Panc1 (cell line): Measurements from ENCODE around the gene LATS2. TPM values are rescaled to one million over a fixed set of nuclear protein-coding genes. Genes with fewer than 3 reads are reported as not detected.

Experiments
- ATAC-seq: fragments of 200-7000 bp; cut with Tn5 transposase; 2 replicates; pipeline ENCODE4 v1.9.1; 2020; ENCODE audit warnings: mild to moderate bottlenecking, moderate library complexity
- BruUV-seq: library from RNA; stranded (reverse); fragments of 400-500 nt; replicated peaks from 2 replicates; lab custom pipeline; 2021; lab: Mats Ljungman, UMichigan
- CTCF ChIA-PET: fragments of 300-600 bp; sonication (Branson Sonifier 250); formaldehyde crosslinking; loops from one replicate; lab custom pipeline; 2022; ENCODE audit warnings: antibody characterized with exemption; lab: Charles Lee
- POLR2A ChIA-PET: fragments of 300-600 bp; sonication (Branson Sonifier 250); formaldehyde crosslinking; loops from one replicate; lab custom pipeline; 2022; ENCODE audit warnings: antibody characterized with exemption; lab: Charles Lee
- DNase-seq: peaks from one replicate; pipeline ENCODE4 v3.0.0-alpha.2; 2010; ENCODE audit warnings: low read depth, low spot score
- H3K27ac ChIP-seq: 2 replicates; pipeline ENCODE4 v1.5.1; 2011; ENCODE audit warnings: mild to moderate bottlenecking, low read length, inconsistent platforms
- H3K27me3 ChIP-seq: fragments of 200-500 bp; sonication (Bioruptor generic); 2 replicates; pipeline ENCODE4 v1.6.0; 2014; ENCODE audit warnings: low read length, inconsistent platforms; ENCODE audit not compliant: control insufficient read depth, insufficient read depth
- H3K36me3 ChIP-seq: fragments of 200-500 bp; sonication (Bioruptor generic); 2 replicates; pipeline ENCODE4 v1.5.1; 2014; ENCODE audit warnings: inconsistent platforms, mild to moderate bottlenecking, low read length, moderate library complexity; ENCODE audit not compliant: control insufficient read depth, insufficient read depth
- H3K4me1 ChIP-seq: 2 replicates; pipeline ENCODE4 v1.5.1; 2011; ENCODE audit warnings: inconsistent platforms, mild to moderate bottlenecking, low read length, moderate library complexity; ENCODE audit not compliant: control insufficient read depth, insufficient read depth
- H3K4me3 ChIP-seq, 2 experiments: 2 replicates each; pipeline ENCODE4 v1.5.1; 2011 to 2012; ENCODE audit warnings: low read depth in 2 of 2, low read length in 2 of 2, mild to moderate bottlenecking in 2 of 2, inconsistent platforms in 1 of 2, moderate library complexity in 1 of 2
- H3K9me3 ChIP-seq: fragments of 200-500 bp; sonication (Bioruptor generic); 2 replicates; pipeline ENCODE4 v1.5.1; 2014; ENCODE audit warnings: low read depth, mild to moderate bottlenecking, inconsistent platforms, low read length, moderate library complexity; ENCODE audit not compliant: control insufficient read depth, insufficient read depth
- CTCF ChIP-seq: fragments of 450-650 bp; IDR thresholded peaks from 2 replicates; pipeline ENCODE4 v1.5.1; 2017; ENCODE audit warnings: mild to moderate bottlenecking
- POLR2AphosphoS5 ChIP-seq: IDR thresholded peaks from 2 replicates; pipeline ENCODE4 v1.6.1; 2012; ENCODE audit warnings: mild to moderate bottlenecking, low read depth, low read length, moderate library complexity
- REST ChIP-seq, 2 experiments: IDR thresholded peaks; 2 replicates each; pipeline ENCODE4 v1.6.1; 2011 to 2012; ENCODE audit warnings: low read depth in 2 of 2, control low read depth in 1 of 2, low read length in 1 of 2, mild to moderate bottlenecking in 1 of 2, moderate library complexity in 1 of 2; ENCODE audit not compliant: insufficient read depth in 1 of 2
- SIN3A ChIP-seq: IDR thresholded peaks from 2 replicates; pipeline ENCODE4 v1.6.1; 2012; ENCODE audit warnings: low read depth, mild to moderate bottlenecking, low read length, moderate library complexity, borderline replicate concordance; ENCODE audit not compliant: insufficient read depth
- TCF7L2 ChIP-seq: IDR thresholded peaks from 2 replicates; pipeline ENCODE4 v1.6.1; 2011; ENCODE audit warnings: mild to moderate bottlenecking, low read depth, low read length, inconsistent platforms
- in situ Hi-C: cut with HindIII; loops from 2 replicates; pipeline ENCODE4 v1.10.0; 2016; ENCODE audit warnings: low sequenced_read_pairs, low pct_unique_long_range_greater_than_20kb
- intact Hi-C: fragments of 100-400 bp; cut with micrococcal nuclease; formaldehyde crosslinking; loops from one replicate; pipeline ENCODE4 v1.10.0; 2022; ENCODE audit not compliant: unreplicated experiment
- total RNA-seq: library from RNA; stranded (reverse); gene quantifications from one replicate; pipeline ENCODE4 v1.2.1, GENCODE V29; 2021; ENCODE audit not compliant: unreplicated experiment

Gene LATS2
- total RNA-seq, 1 experiment from 2014 or later: 24.5 TPM

- no peak for ATAC-seq
- POLR2A ChIA-PET: no interaction called here
- CTCF ChIA-PET: interaction anchor here (0.6 kb wide), 1 partner anchor 296 kb away, joined by 5 read pairs; no protein-coding TSS in a partner anchor
- H3K4me3 ChIP-seq: no peak overlapping the region
- TF ChIP-seq REST (IDR thresholded peaks at IDR 0.05; ENCODE audit: insufficient read depth in 1 of 2, low read depth in 2 of 2, low read length in 1 of 2) (no peak), CTCF (no peak), TCF7L2 (no peak), SIN3A (no peak), POLR2AphosphoS5 (no peak)
- peaks cover 10% of the 10 kb centered on the region for H3K4me1 ChIP-seq
- BruUV-seq: no TSS peak
- DNase-seq: no peak
- no peaks in the 10 kb centered on the region for H3K36me3 ChIP-seq
- in situ Hi-C loops (no loop called here), intact Hi-C loops (no loop called here)
- no peaks in the 10 kb centered on the region for H3K27me3 ChIP-seq
- H3K27ac ChIP-seq: no peak overlapping the region
- H3K9me3 ChIP-seq: no peaks in the 10 kb centered on the region
These were observed 55.0 kb downstream of the LATS2 start for GRCh38 chr13:21006141-21007005.

GRCh38 chr13:21005193-21005592 lies 56.2 kb downstream of the LATS2 start:
- TF ChIP-seq POLR2AphosphoS5 (no peak), CTCF (no peak), REST (IDR thresholded peaks at IDR 0.05; ENCODE audit: insufficient read depth in 1 of 2, low read depth in 2 of 2, low read length in 1 of 2) (no peak), TCF7L2 (no peak), SIN3A (no peak)
- Histone ChIP-seq H3K36me3 (no peaks in the 10 kb centered on the region), H3K4me3 (no peak overlapping the region), H3K27ac (no peak overlapping the region), H3K4me1 (0 out of 2 replicates have a peak, but pooled peaks cover under 1% of the 10 kb centered on the region), H3K27me3 (no peaks in the 10 kb centered on the region), H3K9me3 (no peaks in the 10 kb centered on the region; the same call in 1 of the 2 replicates)
- in situ Hi-C loops: no loop called here
- ChIA-PET CTCF (no interaction called here), POLR2A (no interaction called here)
- ATAC-seq (no peak), DNase-seq (no peak)
- intact Hi-C loops: no loop called here
- BruUV-seq: no TSS peak
